Adrenal gland (tissue), 12 donors: ENCODE results near the gene RPS24. TPM values are rescaled to one million over a fixed set of nuclear protein-coding genes. Genes with fewer than 3 reads are reported as not detected.

ENCODE experiments used
- DNase-seq, 7 donors: peaks; one replicate each; pipeline ENCODE4 v3.0.0-alpha.2; 2019 to 2020
- H3K27ac ChIP-seq, 5 donors: fragments of 200-600 bp; sonication (generic) in 4 of 5; 1 replicate in 3 of 5; 2 replicates in 2 of 5; pipeline versions ENCODE4 v1.5.1 to v1.8.0; 2016 to 2020; ENCODE audit warnings: mild to moderate bottlenecking in 1 of 5
- H3K27me3 ChIP-seq: fragments of 200-600 bp; 2 replicates; pipeline ENCODE4 v1.8.0; 2021
- H3K36me3 ChIP-seq, 2 donors: fragments of 200-600 bp; replicated peaks in 1 of 2; 1 replicate in 1 of 2; 2 replicates in 1 of 2; pipeline versions ENCODE4 v1.5.1 to v1.8.0; 2018 to 2022
- H3K4me1 ChIP-seq, 2 donors: fragments of 200-600 bp; replicated peaks in 1 of 2; 1 replicate in 1 of 2; 2 replicates in 1 of 2; pipeline versions ENCODE4 v1.5.1 to v1.8.0; 2018 to 2021
- H3K4me3 ChIP-seq, 4 donors: fragments of 200-600 bp; sonication (generic) in 3 of 4; one replicate each; pipeline ENCODE4 v1.5.1; 2016 to 2018
- H3K9me3 ChIP-seq, 3 donors: fragments of 200-600 bp; sonication (generic) in 1 of 3; replicated peaks in 1 of 3; 1 replicate in 2 of 3; 2 replicates in 1 of 3; pipeline versions ENCODE4 v1.5.1 to v1.8.0; 2016 to 2021
- POLR2A ChIP-seq, 2 donors: fragments of 450-650 bp; IDR thresholded peaks; one replicate each; pipeline ENCODE4 v1.6.1; 2017; ENCODE audit warnings: antibody characterized with exemption in 2 of 2, mild to moderate bottlenecking in 2 of 2, moderate library complexity in 1 of 2
- WGBS, 4 donors: extraction: QIAGEN DNeasy Blood & Tissue Kit in 2 of 4; methylation state at CpG; one replicate each; pipeline versions ENCODE4 v1.1.5 to v1.1.7; 2013 to 2017; 5-methylcytosine and 5-hydroxymethylcytosine counted together
- intact Hi-C, 2 donors: fragments of 100-400 bp; cut with DNase I; formaldehyde crosslinking; loops; one replicate each; pipeline versions ENCODE4 v1.14.1 to v1.15.0; 2022 to 2023
- polyA plus RNA-seq, 3 donors: library from polyadenylated mRNA; stranded (reverse); fragments of 200-250 nt in 2 of 3; fragments of 350-450 nt in 1 of 3; fragmentation: Illumina TruSeq in 1 of 3; extraction: RNeasy Lipid Tissue Mini Kit (QIAGEN cat#74804) in 1 of 3; gene quantifications; one replicate each; pipeline ENCODE4 v1.2.3, GENCODE V29; 2013 to 2014
- total RNA-seq, 9 donors: library from RNA; depleted of rRNA in 4 of 9; stranded (reverse); fragments of >200 nt in 4 of 9; fragments of 120-200 nt in 1 of 9; fragmentation: NEBNext Ultra II Directional in 1 of 9; extraction: Animal tissue kit (Norgen Biotek cat#: 25700) in 1 of 9; gene quantifications; one replicate each; pipeline versions ENCODE4 v1.1.0 to v1.2.4, GENCODE V29; 2013 to 2023
- TF ChIP-seq, protein P1 (sequence below), 6 experiments: fragments of 450-650 bp in 4 of 6; fragments of 200-600 bp in 2 of 6; sonication (generic) in 1 of 6; IDR thresholded peaks; 1 replicate in 5 of 6; 2 replicates in 1 of 6; pipeline versions ENCODE4 v1.5.1 to v1.8.0; 2016 to 2021; ENCODE audit warnings: antibody characterized with exemption in 6 of 6, mild to moderate bottlenecking in 2 of 6, moderate library complexity in 1 of 6
- donor health status: healthy with polysubstance abuse.
- donor health status: Bipolar disorder and iron deficiency.
- donor health status: DM: yes; HTN: yes; CAD: no.
- donor health status: DM: no; HTN: no; CAD: no.
- donor health status: DM: no; HTN: no; CAD: no.
- donor health status: DM: yes; HTN: yes; CAD: no.

RPS24 gene
- total and polyA plus RNA-seq, 12 donors = 1,129 to 4,974 (median 1,962) TPM

DNA sequence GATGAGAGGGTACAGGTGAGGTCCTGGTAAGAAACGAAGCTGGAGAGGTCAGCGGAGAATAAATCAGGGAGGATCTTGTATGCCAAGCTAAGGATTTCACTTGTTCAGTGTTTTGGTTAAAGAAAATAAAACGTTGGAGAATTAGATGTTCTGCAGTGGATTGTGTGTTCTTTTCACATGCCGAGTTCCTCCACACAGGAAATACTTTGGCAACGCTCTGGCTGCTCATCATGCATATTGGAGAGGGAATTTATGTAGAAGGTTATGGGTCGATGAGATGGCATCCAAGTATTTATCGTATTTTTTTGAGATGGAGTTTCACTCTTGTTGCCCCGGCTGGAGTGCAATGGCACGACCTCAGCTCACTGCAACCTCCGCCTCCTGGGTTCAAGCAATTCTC is 11.0 kb downstream of the RPS24 start:
- Histone ChIP-seq H3K9me3 (no peaks in the 10 kb centered on the region), H3K36me3 (peaks cover 0 to 28% of the 10 kb centered on the region in 2 donors), H3K4me1 (peaks cover 0 to 13% of the 10 kb centered on the region in 2 donors), H3K4me3 (no peak overlapping the region), H3K27me3 (no peaks in the 10 kb centered on the region), H3K27ac (no peak overlapping the region)
- TF ChIP-seq POLR2A (IDR thresholded peaks at IDR 0.05) = no peak
- TF ChIP-seq, protein P1, sequence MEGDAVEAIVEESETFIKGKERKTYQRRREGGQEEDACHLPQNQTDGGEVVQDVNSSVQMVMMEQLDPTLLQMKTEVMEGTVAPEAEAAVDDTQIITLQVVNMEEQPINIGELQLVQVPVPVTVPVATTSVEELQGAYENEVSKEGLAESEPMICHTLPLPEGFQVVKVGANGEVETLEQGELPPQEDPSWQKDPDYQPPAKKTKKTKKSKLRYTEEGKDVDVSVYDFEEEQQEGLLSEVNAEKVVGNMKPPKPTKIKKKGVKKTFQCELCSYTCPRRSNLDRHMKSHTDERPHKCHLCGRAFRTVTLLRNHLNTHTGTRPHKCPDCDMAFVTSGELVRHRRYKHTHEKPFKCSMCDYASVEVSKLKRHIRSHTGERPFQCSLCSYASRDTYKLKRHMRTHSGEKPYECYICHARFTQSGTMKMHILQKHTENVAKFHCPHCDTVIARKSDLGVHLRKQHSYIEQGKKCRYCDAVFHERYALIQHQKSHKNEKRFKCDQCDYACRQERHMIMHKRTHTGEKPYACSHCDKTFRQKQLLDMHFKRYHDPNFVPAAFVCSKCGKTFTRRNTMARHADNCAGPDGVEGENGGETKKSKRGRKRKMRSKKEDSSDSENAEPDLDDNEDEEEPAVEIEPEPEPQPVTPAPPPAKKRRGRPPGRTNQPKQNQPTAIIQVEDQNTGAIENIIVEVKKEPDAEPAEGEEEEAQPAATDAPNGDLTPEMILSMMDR (IDR thresholded peaks at IDR 0.05) = no peak
- intact Hi-C loops = loop anchor here (5.0 to 10.0 kb wide), 4 partner anchors 250 to 1153 kb away; no protein-coding TSS in a partner anchor
- 52 to 62% (median 59%) methylated on average over 9 to 10 of the region's 10 CpGs for WGBS, 4 donors
- DNase-seq = no peak

DNA sequence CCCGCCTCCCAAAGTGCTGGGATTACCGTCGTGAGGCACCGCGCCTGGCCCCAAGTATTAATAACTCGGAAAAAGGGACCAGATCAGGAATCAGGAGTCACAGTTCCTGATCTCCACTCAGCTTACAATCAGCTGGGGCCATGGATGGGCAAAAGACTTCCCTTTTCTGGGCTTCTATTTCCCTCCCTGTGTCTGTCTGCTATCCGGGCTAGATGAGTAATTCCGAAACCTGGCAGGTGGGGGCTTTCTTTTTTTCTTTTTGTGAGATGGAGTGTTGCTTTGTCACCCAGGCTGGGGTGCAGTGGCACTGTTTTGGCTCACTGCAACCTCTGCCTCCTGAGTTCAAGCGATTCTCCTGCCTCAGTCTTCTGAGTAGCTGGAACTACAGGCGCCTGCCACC is 11.6 kb downstream of the RPS24 start:
- no peak for DNase-seq
- WGBS, 4 donors = 58 to 73% (median 66%) methylated on average over 10 of the region's 10 CpGs
- Histone ChIP-seq H3K4me3 (no peak overlapping the region), H3K36me3 (peaks cover 0 to 23% of the 10 kb centered on the region in 2 donors), H3K27ac (no peak overlapping the region), H3K27me3 (no peaks in the 10 kb centered on the region), H3K4me1 (peaks cover 0 to 13% of the 10 kb centered on the region in 2 donors), H3K9me3 (no peaks in the 10 kb centered on the region)
- intact Hi-C loops = loop anchor here (5.0 to 10.0 kb wide), 4 partner anchors 250 to 1152 kb away; no protein-coding TSS in a partner anchor
- TF ChIP-seq, protein P1 (IDR thresholded peaks at IDR 0.05) = no peak
- no peak for TF ChIP-seq POLR2A (IDR thresholded peaks at IDR 0.05)

DNA sequence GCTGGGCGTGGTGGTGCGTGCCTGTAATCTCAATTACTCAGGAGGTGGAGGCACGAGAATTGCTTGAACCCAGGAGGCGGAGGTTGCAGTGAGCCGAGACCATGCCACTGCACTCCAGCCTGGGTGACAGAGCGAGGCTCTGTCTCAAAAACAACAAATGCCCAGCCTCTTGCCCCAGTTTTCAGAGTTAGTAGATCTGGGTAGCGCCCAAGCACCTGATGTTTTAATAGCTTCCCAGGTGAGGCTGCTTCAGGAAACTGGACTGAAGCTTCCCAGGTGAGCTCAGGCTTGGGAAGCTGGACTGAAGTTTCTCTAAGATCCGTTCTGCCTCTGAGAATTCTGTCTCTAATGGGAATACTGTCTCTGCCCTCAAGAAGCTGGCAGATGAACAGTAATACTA is 12.2 kb downstream of the RPS24 start:
- TF ChIP-seq, protein P1 (IDR thresholded peaks at IDR 0.05) = no peak
- H3K4me3 ChIP-seq = no peak overlapping the region
- H3K9me3 ChIP-seq = no peaks in the 10 kb centered on the region
- 80 to 95% (median 89%) methylated on average over 7 to 8 of the region's 8 CpGs for WGBS, 4 donors
- peaks cover 0 to 13% of the 10 kb centered on the region in 2 donors for H3K4me1 ChIP-seq
- no peak overlapping the region for H3K27ac ChIP-seq
- H3K36me3 ChIP-seq = peaks cover 0 to 17% of the 10 kb centered on the region in 2 donors
- no peak for DNase-seq
- H3K27me3 ChIP-seq = no peaks in the 10 kb centered on the region
- intact Hi-C loops = loop anchor here (5.0 to 10.0 kb wide), 4 partner anchors 249 to 1151 kb away; no protein-coding TSS in a partner anchor

DNA sequence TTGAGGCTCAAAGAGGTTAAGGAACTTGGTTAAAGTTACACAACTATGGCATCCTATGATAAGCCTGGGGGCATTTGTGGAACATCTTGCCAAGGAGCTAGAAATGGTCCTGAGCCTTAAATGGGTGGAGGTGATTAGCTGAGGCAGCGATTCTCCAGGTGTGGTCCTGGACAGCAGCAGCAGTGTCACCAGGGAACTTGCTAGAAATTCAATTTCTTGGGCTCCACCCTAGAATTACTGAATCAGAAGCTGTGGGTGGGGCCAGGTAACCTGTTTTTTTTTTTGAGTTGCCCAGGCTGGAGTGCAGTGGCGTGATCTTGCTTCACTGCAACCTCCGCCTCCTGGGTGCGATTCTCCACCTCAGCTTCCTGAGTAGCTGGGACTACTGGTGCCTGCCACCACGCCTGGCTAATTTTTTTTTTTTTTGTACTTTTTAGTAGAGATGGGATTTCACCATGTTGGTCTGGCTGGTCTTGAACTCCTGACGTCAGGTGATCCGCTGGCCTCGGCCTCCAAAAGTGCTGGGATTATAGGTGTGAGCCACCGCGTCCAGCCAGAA is 13.1 kb downstream of the RPS24 start:
- intact Hi-C loops = loop anchor here (5.0 to 10.0 kb wide), 4 partner anchors 248 to 1151 kb away; no protein-coding TSS in a partner anchor
- TF ChIP-seq POLR2A (IDR thresholded peaks at IDR 0.05) = no peak
- TF ChIP-seq, protein P1 (IDR thresholded peaks at IDR 0.05) = no peak
- no peaks in the 10 kb centered on the region for H3K27me3 ChIP-seq
- H3K27ac ChIP-seq = no peak overlapping the region
- H3K4me1 ChIP-seq = peaks cover 0 to 13% of the 10 kb centered on the region in 2 donors
- no peak for DNase-seq
- H3K9me3 ChIP-seq = no peaks in the 10 kb centered on the region
- WGBS, 4 donors = 68 to 78% (median 71%) methylated on average over 10 of the region's 10 CpGs
- no peak overlapping the region for H3K4me3 ChIP-seq
- H3K36me3 ChIP-seq = peaks cover 0 to 7% of the 10 kb centered on the region in 2 donors
